ENCODE data around the gene GP9.

- TF ChIP-seq CTCF (IDR thresholded peaks at IDR 0.05) (no peak), EZH2 (IDR thresholded peaks at IDR 0.05; ENCODE audit: borderline replicate concordance, insufficient read depth, low read depth, low read length, poor library complexity, severe bottlenecking) (no peak)
These were observed 45.0 kb upstream of the GP9 start for GRCh38 chr3:129015388-129016105.

Measured in B cell (primary cell).